ENCODE results near the gene CENPE.

CENPE gene

DNA sequence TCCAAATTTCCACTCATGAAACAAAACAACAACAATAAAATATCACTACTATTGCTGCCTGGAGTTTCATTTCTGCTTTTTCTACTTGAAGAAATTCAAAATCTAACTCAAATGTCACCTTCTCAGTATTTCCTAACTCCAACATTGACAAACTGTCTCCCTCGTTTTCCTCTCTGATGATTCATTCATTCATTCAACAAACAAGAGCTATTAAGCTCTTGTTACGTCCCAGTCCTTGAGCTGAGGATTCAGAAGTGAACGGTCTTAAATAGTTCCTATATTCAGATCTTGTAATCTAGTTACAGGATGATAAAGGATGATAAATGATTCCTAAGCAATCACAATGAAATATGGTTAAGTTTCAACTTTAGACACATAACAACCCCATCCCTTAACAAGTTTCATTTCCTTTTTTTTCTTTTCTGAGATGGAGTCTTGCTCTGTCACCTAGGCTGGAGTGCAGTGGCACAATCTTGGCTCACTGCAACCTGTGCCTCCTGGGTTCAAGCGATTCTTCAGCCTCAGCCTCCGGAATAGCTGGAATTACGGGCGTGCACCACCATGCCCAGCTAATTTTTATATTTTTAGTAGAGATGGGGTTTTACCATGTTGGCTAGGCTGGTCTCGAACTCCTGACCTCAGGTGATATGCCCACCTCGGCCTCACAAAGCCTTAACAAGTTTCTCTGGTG is 123.3 kb downstream of the CENPE start:
- DNase-seq, result no peak

- DNase-seq, result no peak
Observed at GRCh38 chr4:103073792-103074438, 124.2 kb downstream of the CENPE start.

DNA sequence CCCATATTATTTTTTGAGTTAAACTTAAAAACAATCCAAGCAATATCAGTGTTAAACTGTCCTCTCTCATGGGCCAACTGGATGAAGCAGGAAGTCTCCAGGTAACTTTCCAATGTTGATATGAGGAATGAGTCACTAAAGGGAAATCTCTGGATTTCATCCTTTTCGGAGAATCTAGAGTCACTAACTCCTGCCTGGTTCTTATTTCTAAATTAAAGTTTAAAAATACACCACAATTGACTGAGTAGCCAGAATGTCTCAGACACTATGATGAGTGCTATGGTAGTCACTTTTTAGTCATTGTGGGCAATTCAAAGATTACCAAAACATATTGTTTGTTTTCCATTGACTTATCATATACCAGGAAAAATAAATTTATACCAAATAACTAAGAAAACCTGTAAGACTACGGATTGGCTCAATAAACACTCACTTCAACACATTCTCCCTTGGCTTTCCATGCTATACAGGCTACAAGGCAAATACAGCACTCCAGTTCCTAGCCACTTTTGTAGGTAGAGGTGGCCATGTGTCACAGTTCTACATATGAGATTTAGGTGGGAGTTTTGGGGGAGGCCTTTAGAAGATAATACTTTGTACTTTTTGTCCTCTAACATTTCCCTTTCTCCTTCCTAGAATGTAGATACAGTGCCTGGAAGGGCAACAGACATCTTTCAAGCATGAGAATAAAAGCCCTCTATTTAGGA is 130.1 kb downstream of the CENPE start:
- DNase-seq, result no peak

DNA sequence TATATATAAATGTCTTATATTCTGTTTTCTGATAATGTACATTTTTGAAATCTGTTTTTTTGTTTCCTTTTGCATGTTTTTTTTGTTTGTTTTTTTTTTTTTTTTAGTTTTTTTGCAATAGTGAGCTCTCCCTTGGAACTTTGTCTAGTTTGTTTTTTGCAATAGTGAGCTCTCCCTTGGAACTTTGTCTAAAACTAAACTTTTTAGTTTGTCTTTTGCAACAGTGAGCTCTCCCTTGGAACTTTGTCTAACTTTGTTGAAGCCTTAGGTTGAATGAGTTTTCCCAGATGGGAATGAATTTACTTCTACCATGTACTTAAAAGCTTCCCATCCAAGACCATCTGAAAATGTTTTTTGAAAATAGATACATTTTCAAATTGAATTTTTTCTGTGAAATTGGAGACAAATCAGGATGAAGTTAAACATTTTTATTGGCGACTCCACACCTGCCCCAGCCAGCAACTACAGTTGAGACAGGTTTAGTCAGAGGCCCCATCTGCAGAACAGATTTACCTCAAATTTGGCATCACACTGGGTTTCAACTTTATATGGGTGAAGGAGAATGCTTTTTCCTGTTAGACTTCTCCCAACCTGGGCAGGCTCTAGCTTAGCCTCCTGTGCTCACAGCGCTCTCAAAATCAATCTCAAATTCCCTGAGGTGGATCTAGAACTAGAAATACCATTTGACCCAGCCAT is 137.5 kb downstream of the CENPE start:
- no peak for DNase-seq

All from NCI-H526 (cell line).